GM21576 (cell line): ENCODE data around the gene ATXN1.

ENCODE experiments used
- ATAC-seq: cut with Tn5 transposase; IDR thresholded peaks from one replicate; pipeline ENCODE4 v1.9.1; 2021; ENCODE audit warnings: mild to moderate bottlenecking, moderate library complexity; ENCODE audit not compliant: unreplicated experiment

The ATXN1 gene

DNA sequence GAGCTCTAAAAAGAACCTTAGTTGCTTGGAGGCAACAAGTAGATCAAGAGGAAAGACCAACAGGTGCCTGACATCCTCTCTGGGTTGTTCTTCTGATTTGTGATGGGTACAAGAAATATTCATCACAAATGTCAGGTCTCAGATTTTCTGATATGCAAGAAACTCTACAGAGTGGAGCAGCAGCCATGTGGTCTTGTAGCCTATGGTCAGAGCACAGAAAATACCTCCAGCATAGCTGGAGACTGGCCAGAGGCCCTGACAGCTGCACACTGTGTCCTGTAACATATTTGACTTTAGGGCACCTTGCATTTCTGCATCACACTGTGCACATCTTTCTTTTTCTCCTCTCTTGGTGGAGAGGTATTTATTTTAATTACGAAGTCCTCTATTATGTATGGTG lies 406.6 kb downstream of the ATXN1 start:
- no peak for ATAC-seq

DNA sequence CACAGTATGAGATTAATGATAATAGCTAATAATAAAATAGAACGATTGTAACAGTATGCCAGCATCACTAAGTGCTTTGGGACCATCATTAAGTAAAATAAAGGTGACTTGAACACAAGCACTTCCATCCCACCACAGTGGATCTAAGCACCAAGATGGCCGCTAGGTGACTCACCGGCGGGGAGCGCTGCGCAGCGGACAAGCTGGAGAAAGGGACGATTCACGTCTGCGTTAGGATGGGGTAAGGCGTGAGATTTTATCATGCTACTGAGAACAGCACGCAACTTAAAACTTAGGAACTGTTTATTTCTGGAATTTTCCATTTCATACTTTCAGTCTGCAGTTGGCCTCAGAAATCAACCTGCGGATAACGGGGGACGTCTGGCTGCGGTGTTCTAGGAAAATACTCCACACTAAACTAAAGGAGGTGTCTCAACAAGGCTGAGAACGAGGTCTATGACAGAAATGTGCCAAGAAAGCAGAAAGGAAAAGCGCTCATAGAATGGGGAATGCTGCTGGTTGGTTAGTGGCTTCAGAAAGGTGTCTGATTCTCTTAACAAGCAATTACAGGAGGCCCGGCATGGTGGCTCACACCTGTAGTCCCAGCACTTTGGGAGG lies 408.3 kb downstream of the ATXN1 start:
- ATAC-seq = no peak

DNA sequence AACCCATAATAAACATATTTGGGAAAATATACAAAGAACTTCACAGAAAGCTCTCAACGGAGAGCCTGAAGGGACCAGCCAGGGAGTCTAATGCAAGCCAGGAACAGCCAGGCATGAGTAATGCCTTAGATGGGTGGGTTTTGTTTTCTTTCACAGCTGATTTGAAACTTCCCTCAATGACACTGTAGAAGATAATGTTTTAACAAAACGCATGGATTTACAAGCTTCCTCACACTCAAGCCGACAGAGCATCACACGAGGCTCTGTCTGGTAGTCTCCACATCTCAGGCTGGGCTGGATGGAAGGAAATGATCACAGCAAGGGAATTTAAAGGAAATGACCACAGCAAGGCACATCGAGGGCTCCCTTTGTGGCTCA lies 409.0 kb downstream of the ATXN1 start:
- no peak for ATAC-seq

DNA sequence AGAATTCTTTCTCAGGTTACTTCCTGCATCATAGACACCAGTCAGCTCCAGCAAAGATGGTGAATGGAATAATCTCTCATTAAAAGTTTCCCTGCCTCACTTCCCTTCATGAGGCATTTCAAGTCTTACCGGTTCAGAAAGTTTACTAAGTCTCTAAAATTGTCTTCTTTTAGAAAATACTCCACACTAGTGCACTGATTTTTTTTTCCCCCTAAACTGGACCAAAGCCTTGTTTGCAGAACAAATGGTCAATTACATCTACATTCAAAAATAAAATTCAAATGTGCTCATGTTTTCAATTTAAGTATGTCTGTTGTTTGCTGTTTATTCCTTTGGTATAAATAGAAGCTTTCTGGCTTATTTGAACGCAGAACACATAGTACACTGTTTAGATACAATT lies 411.7 kb downstream of the ATXN1 start:
- no peak for ATAC-seq

DNA sequence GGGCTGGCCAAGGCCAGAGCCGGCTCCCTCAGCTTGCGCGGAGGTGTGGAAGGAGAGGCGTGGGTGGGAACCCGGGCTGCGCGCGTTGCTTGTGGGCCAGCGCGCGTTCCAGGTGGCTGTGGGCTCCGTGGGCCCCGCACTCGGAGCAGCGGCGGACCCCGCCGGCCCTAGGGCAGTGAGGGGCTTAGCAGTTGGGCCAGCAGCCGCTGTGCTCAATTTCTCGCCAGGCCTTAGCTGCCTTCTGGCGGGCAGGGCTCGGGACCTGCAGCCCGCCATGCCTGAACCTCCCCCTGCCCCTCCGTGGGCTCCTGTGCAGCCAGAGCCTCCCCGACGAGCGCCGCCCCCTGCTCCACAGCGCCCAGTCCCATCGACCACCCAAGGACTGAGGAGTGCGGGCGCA lies 414.4 kb downstream of the ATXN1 start:
- ATAC-seq = no peak

DNA sequence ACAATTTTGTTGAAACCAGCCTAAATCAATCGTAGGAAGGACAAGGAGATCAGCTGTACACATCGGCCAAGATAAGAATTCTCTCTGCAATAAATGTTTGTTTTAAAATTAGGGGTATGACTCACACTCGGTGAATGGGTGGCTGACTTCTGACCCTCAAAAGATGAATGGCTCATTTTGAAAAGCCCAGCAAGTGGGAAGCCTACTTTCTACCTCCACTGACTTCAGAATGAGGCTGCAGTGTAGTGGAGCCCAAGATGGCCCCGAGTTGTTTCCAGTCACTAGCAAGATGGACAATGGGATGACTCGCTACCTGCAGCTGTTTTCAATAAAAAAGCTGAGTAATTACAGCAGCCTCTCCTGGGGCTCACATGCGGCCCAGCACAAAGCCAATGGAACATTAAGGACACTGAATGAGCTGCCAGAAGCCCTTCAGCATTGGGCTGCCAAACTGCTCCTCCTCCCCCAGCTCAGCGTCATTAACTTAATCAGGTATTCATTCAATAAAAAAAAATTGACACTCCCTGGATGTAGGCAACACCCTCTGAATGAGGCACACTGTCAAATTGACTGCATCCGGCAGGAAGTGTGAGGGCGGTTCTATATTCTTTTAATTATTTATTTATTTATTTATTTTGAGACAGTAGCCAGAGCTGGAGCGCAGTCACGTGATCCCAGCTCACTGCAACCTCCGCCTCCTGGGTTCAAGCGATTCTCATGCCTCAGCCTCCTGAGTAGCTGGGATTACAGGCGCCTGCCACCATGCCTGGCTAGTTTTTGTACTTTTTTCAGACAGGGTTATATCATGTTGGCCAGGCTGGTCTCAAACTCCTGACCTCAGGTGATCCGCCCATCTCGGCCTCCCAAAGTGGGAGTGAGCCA lies 415.6 kb downstream of the ATXN1 start:
- no peak for ATAC-seq

DNA sequence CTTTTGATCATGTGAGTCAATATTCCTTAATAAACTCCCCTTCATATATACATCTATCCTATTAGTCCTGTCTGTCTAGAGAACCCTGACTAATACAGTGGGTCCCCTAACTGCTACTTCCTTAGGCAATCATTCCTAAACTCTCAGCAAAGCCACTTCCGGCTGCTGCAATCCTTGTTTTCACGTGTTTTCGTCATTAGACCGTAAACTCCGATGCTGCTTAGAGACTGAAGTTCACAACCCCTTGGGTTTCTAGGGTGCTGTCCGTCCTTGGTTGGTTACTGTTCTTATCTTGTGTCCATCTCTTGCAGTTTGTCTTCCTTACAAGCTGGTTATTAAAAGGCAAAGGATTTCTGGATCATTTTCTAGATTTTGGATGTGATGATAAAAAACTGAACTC lies 416.5 kb downstream of the ATXN1 start:
- no peak for ATAC-seq

DNA sequence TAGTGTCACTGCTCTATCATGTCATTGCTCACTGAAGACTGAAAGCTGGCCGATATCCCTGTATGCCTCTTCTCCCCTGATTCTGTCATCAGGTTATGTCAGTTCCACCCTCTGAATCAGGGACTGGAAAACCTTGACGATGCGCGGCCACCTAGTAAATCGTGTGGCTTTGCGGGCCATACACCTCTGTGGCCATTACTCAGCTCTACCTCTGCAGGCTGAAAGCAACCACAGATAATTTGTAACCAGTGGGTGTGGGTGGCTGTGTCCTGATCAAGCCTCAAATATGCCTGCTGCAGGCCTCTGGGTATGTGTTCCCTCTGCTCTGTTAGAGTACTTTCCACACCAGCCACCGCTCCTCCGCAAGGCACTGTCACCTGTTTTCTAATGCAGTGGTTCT lies 417.7 kb downstream of the ATXN1 start:
- ATAC-seq = no peak

DNA sequence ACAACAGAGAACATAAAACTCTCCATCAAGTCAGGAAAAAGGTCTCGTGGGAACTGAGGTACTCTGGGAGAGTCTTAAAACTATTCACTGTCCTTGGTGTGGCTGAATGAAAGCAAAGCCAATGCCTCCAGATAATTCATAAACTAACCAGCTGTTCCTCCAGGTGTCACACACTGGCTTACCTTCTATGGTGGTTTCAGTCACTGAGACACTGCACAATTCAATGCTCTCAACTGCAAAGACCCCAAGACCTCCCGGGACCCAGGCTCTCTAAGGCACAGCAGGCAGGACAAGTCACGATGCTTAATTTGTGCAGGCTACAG lies 422.0 kb downstream of the ATXN1 start:
- no peak for ATAC-seq

DNA sequence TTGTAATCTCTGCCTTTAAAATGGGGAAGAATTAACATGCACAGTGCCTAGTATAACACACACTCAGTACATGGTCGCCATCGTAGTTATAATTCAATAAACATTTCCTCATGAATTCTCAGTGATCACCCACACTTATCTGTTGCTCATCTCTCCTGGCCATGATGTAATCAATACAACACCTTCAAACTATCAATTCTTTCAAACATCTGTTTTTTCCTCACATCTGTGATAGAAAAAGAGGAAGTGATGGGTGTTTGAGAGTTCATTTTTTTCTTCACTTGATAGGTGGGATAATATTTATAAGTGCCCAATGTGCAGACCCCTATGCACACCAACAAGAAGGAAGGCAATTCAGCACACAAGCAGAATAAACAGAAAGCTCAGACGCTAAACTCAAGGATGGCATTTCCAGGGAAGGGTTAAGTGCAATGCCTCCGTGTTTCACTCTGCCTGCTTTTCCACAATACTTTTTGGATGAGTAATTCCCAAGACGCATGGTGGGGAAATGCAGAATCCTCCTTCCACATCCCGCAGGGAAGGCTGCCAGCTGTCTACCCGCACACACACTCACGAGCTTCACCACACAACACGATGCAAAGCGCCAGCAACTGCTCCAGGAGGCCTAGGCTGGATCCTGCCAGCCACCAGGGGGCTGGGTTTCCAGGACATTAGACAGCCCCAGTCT lies 422.5 kb downstream of the ATXN1 start:
- ATAC-seq = no peak

DNA sequence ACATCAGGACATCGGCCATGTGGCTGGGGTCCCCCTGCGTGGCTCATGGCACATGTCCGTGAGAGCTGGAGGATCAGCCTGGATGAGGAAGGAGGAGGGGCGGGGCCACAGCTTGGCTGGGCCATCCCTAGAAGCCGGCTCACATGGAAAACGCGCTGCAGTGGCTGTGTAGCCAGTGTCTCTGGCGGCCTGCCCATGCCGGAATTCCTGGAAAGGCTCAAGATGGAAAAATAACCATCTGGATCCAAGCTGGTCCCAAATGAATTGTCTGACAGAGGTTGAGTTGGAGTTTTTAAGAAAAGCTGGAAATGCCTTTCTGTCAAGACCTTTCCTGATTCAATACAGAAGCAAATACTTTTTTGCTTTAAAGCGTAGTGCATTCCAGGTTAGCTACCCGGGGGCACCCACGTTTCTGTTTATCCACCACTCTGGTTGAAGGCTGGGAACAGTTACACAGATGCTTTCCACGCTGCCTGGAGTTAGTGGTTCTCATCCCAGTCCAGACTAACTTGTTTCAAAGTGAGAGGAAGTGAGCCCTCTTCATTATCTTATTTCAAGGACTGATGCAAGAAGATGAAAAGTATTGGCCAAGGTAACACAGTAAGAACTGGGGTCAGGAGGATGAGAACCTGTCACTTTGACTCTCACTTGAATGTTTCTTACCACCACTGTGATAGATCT lies 423.8 kb downstream of the ATXN1 start:
- ATAC-seq = no peak

DNA sequence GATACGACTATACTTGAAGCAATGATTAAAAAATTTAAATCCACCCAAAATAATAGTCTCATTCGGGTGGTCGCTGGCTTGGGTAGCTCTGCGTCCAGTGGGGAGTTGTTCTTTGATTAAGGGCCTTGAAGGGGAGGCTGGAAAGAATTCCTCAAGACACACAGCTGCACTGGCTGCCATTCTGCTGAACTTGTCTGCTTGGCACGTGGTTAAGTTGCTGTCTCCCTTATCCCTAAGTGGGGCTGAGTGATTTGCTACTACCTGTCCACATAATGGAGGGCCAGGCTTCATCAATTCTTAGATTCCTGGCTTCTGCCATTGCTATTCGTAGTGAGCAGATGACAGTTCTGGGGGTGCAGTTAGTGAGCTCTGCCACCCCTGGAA lies 424.4 kb downstream of the ATXN1 start:
- ATAC-seq = no peak

DNA sequence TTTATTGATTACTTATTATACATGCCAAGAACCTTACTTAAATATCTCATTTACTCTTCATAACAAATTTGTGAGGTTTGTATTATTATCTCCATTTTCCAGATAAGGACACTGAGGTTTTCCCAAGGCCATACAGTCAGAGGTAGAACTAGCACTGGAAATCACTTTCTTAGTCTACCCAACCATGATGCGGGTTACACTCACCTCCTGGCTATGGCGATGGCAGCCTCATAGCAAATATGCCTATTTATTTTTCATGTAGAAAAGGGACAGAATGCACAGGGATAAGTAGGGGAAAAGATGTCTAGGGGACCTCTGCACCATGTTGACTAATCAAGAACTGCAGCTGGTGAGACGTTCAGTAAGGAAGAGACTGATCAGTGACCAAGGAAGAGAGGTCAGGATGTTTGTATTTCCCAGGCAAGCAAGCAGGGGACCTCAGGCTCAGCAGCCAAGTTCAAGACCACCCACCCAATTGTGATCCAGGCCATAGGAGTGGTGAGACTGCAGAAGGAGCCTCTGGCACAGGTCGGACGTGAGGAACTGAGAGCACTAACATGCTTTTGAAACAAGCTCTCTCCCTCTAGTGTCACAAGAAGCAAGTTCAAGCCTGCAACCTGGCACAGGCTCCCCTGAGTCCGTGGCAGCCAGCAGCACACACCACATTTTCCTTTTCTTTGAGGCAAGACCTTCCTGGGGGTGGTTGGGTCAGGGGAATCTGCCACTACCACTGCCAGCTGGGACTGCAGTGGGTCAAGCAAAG lies 425.0 kb downstream of the ATXN1 start:
- no peak for ATAC-seq

DNA sequence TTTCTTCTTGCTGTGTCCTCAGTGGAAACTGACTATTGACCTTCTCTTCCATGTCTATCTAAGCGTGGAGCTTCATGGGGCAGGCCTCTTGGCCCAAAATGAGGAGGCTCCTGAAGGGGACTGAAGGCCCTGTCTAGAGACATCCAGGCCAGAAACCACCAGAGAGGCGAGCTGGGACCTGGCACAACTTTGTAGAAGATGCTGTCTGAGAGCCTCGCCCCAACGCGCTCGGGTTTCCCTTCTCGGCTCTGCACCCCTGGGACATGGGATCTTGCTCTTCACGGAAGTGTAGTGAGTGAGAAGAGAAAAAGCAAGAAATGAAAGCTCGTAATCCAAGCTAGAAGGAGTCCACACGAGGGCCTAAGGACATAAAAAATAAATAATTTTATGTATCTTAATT lies 426.1 kb downstream of the ATXN1 start:
- no peak for ATAC-seq

DNA sequence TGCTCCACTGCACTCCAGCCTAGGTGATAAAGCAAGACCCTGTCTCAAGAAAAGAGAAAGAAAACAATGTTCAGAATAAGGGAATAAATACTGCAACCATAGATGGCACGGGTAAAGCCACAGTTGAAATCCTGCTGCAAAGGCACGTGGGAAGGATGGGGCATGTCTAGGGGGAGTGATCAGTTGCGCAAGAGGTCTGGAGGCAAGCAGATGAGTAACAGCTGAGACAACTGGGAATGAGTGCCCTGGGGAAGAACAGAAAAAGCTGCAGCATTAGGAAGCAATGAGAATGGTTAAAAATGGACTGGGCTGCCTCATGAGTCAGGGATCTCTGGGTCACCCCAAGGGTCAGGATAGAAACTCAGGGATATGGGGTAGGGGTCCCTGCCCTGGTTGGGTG lies 426.6 kb downstream of the ATXN1 start:
- no peak for ATAC-seq

DNA sequence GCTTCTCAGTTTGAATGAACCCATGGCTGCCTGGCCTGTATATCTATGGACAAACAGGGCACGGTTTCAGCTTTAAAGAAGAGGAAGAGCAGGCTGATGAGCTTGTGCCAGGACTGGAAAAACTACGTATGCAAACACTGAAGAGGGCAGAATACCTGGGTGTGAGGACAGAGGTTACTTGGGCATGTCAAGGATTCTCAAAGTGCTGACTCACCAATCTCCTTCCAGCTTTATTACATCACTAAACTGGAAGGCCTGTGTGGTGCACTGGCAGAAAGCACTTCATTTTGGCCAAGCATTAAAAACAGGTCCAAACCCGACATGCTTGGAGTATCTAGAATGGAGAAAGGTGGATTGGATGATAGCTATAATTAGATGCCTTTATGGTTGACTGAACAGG lies 427.7 kb downstream of the ATXN1 start:
- no peak for ATAC-seq

DNA sequence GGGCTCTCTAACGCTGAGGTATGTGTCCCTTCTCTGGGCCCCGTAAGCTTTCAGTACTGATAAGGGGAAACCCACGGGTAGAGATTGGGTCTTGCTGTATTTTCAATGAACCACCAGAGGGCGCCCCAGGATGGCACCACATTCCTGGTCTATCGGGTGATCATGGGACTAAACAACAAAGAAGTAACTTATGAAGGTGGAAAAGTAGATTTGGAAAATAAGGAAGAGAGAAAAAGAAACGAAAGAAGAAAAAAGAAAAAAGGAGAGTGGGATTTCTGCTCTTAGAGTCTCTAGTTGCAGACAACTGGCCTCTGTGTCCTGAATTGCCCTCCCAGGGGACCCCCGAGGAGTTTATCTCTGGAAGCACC lies 429.1 kb downstream of the ATXN1 start:
- peak; percentile 83 for ATAC-seq

DNA sequence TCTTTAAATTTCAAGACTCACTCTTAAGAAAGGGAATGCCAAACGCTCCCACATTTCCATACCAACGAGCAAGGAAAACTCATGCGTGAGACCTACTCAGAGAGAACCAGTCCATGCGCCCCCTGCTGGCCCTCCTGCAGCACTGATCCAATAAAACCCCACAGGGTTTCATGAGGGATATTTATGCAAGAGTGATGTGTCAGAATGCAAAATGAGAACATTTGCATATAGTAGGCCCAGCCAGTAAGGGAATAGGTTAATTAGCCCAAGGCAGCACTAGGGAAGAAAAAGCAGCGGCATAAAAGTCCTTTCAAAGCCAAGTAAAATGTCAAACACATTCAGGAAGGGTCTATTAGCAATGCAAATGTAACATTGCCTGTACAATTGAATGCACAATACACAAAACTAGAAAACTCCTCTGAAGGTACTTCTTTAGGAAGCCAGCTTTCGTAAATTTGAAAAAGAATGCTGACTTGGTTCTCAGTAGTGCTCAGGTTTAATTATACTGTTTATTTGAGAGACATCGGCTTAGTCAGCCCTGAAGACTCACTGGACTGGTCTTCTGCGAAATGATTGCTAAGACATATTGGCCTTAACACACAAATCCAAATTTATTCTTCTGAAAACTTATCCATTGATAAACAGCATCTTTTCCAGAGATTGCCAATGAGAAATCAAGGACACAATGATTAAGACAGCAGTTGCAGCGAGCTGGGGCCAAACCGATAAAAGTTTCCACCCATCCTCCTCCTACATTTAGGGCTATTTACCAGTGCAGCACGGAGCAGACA lies 429.7 kb downstream of the ATXN1 start:
- peak; percentile 56 for ATAC-seq

DNA sequence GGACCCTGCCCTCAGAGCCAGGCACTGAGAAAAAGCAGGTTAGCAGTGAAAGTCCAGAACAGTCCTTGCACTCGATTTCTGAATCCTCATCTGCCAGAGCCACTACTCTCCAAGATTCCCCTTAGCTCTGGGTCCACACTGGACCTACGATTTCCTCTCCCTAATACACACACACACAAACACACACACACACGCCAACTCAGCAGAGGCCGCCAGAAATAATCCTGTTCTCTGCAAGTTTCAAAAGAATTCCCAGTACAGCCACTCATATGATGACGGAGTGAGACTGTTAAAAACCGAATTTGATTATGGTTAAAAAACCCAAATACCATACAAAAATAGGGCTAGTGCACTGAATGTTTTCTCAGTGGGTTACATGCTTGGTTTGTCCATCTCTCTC lies 432.0 kb downstream of the ATXN1 start:
- ATAC-seq = no peak

DNA sequence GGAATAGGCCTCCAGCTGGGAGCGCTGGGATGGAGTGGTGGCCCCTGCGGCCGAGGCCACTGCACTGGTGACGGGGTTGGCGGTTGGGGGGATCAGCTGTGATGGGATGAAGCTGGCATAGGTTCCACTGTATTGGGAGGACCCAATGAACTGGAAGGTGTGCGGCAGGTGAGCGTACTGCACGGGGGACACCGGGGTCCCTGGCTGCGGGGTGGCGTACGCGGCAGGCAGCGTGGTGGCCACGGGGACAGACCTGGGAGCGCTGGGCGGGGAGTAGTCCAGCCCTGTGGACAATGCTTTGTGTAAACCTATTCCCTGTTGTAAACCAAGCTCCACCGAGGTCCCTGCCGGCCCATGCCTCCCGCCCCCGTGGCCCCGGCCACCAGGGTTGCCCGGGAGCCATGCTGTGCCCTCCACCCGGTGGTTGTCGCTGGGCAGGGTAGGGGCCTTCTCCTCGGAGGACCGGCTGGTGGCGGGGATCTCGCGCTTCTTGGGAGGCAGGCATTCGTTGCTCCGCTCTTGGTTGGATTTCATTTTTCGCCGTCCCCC lies 433.4 kb downstream of the ATXN1 start:
- no peak for ATAC-seq
